ENCODE results near the gene S100A3. TPM values are rescaled to one million over a fixed set of nuclear protein-coding genes. Genes with fewer than 3 reads are reported as not detected.

The S100A3 gene
- total and polyA plus RNA-seq, 2 of the 13 experiments (the other 11 are each of a cell fraction or from before 2014, with no cell fraction given): 2.5 to 4.5 TPM

- ChIA-PET POLR2A (no interaction called here), CTCF (ENCODE audit: low intra/inter-chr PET ratio, low total read pairs) (no interaction called here)
- Histone ChIP-seq H3K79me2 (ENCODE audit: insufficient read depth, low read length) (no peaks in the 10 kb centered on the region), H3K4me3 (replicated peaks in 1 of 3; ENCODE audit: insufficient read depth in 1 of 3, low read depth in 2 of 3, low read length in 3 of 3) (no peak overlapping the region), H3K27me3 (ENCODE audit: control insufficient read depth in 1 of 2, insufficient read depth in 2 of 2, low read length in 2 of 2) (peaks cover 0 to 10% of the 10 kb centered on the region in 2 experiments; a peak in 2 of 5 replicates), H3K36me3 (replicated peaks in 1 of 2; ENCODE audit: control insufficient read depth in 1 of 2, insufficient read depth in 2 of 2, low read length in 2 of 2) (no peaks in the 10 kb centered on the region), H3K4me1 (ENCODE audit: insufficient read depth, low read length) (peaks cover 92% of the 10 kb centered on the region), H3K4me2 (ENCODE audit: low read depth, low read length) (no peak overlapping the region), H2AFZ (ENCODE audit: low read length) (no peak overlapping the region), H4K20me1 (ENCODE audit: insufficient read depth, low read length) (no peaks in the 10 kb centered on the region), H3K9ac (ENCODE audit: insufficient read depth, low read depth, low read length) (no peak overlapping the region), H3K9me3 (ENCODE audit: low read length) (no peaks in the 10 kb centered on the region), H3K27ac (ENCODE audit: extremely low read length, insufficient read depth, low read length) (no peak overlapping the region)
- TF ChIP-seq SNAI1 (CRISPR knock-in tag; IDR thresholded peaks at IDR 0.05; ENCODE audit: borderline replicate concordance): no peak
- 45% methylated on average over 13 of the region's 13 CpGs for WGBS (ENCODE audit: low lambda C conversion rate)
- BruUV-seq (replicated peaks): no TSS peak
- FAIRE-seq (no peak), DNase-seq (ENCODE audit: low spot score) (no peak), ATAC-seq (no peak)
- intact Hi-C loops (cut with micrococcal nuclease; ENCODE audit: unreplicated experiment): no loop called here
- in situ Hi-C loops (cut with HindIII; ENCODE audit: extremely low pct_ligation_motif_present, low pct_unique_long_range_greater_than_20kb): no loop called here
Observed at GRCh38 chr1:153541641-153542590, 7.1 kb downstream of the S100A3 start.

- Histone ChIP-seq H3K27ac (ENCODE audit: extremely low read length, insufficient read depth, low read length) (no peak within 1 kb of the TSS), H3K9me3 (ENCODE audit: low read length) (no peaks in the 10 kb centered on the region), H3K27me3 (ENCODE audit: control insufficient read depth in 1 of 2, insufficient read depth in 2 of 2, low read length in 2 of 2) (peaks cover 0 to 10% of the 10 kb centered on the region in 2 experiments; a peak in 2 of 5 replicates), H3K36me3 (replicated peaks in 1 of 2; ENCODE audit: control insufficient read depth in 1 of 2, insufficient read depth in 2 of 2, low read length in 2 of 2) (no peaks in the 10 kb centered on the region), H3K4me1 (ENCODE audit: insufficient read depth, low read length) (peaks cover 90% of the 10 kb centered on the region), H4K20me1 (ENCODE audit: insufficient read depth, low read length) (no peaks in the 10 kb centered on the region), H3K4me2 (ENCODE audit: low read depth, low read length) (no peak within 1 kb of the TSS; the same call in 1 of the 2 replicates), H3K4me3 (replicated peaks in 1 of 3; ENCODE audit: insufficient read depth in 1 of 3, low read depth in 2 of 3, low read length in 3 of 3) (no peak within 1 kb of the TSS), H3K9ac (ENCODE audit: insufficient read depth, low read depth, low read length) (no peak within 1 kb of the TSS), H2AFZ (ENCODE audit: low read length) (peak within 1 kb of the TSS; percentile 19), H3K79me2 (ENCODE audit: insufficient read depth, low read length) (no peaks in the 10 kb centered on the region)
- intact Hi-C loops (cut with micrococcal nuclease; ENCODE audit: unreplicated experiment) (no loop called here), in situ Hi-C loops (cut with HindIII; ENCODE audit: extremely low pct_ligation_motif_present, low pct_unique_long_range_greater_than_20kb) (no loop called here)
- DNase-seq (ENCODE audit: low spot score): no peak
- ChIA-PET CTCF (ENCODE audit: low intra/inter-chr PET ratio, low total read pairs) (no interaction called here), POLR2A (interaction anchor here (0.5 kb wide), 1 partner anchor 375 kb away, joined by 3 read pairs; no protein-coding TSS in a partner anchor)
- WGBS (ENCODE audit: low lambda C conversion rate): 13% methylated on average over 9 of the region's 11 CpGs
- FAIRE-seq: no peak
- no TSS peak for BruUV-seq (replicated peaks)
- no peak for ATAC-seq
- TF ChIP-seq TEF (CRISPR knock-in tag; IDR thresholded peaks at IDR 0.05) (no peak), ZNF160 (CRISPR knock-in tag; IDR thresholded peaks at IDR 0.05) (no peak)
Observed at GRCh38 chr1:153540394-153541361, 8.4 kb downstream of the S100A3 start, which contains the start of gene S100A5. S100A5 (minus strand) TSS chr1:153540934; CDS start chr1:153540191, 743 bp downstream.

Data from HepG2 (cell line).